SK-N-MC (cell line): Measurements from ENCODE around the gene CLEC2L.

Experiments used
- EZH2 ChIP-seq: fragments of 200-600 bp; sonication (generic); IDR thresholded peaks from one replicate; pipeline ENCODE4 v1.6.1; 2017; ENCODE audit warnings: antibody characterized with exemption
- FOXP2 ChIP-seq: optimal IDR thresholded peaks from 2 replicates; pipeline ENCODE3; 2011; ENCODE audit warnings: mild to moderate bottlenecking, moderate library complexity; ENCODE audit not compliant: insufficient read depth; ENCODE audit errors: extremely low read length, control extremely low read depth
- POLR2AphosphoS5 ChIP-seq: IDR thresholded peaks from 2 replicates; pipeline ENCODE4 v1.6.1; 2012; ENCODE audit warnings: mild to moderate bottlenecking, low read depth, low read length, borderline replicate concordance

GRCh38 chr7:139540203-139540602 is 16.7 kb downstream of the CLEC2L start:
- no peak for TF ChIP-seq POLR2AphosphoS5
- no peak for TF ChIP-seq EZH2
- no peak for TF ChIP-seq FOXP2
